A673 (cell line): ENCODE results near the gene ADAM12. TPM values are rescaled to one million over a fixed set of nuclear protein-coding genes. Genes with fewer than 3 reads are reported as not detected.

Experiments used
- BruUV-seq: library from RNA; stranded (reverse); fragments of 400-500 nt; replicated peaks from 2 replicates; lab custom pipeline; 2021; lab: Mats Ljungman, UMichigan
- CTCF ChIA-PET: fragments of 300-600 bp; sonication (Branson Sonifier 250); formaldehyde crosslinking; loops from one replicate; lab custom pipeline; 2022; ENCODE audit warnings: antibody characterized with exemption; lab: Charles Lee
- POLR2A ChIA-PET: fragments of 300-600 bp; sonication (Branson Sonifier 250); formaldehyde crosslinking; loops from one replicate; lab custom pipeline; 2022; ENCODE audit warnings: antibody characterized with exemption; ENCODE audit not compliant: low non-redundant PET; lab: Charles Lee
- DNase-seq: peaks from one replicate; pipeline ENCODE4 v3.0.0-alpha.2; 2015; ENCODE audit warnings: low spot score
- H3K27ac ChIP-seq: fragments of 200-600 bp; sonication (generic); 2 replicates; pipeline ENCODE4 v1.5.1; 2016; ENCODE audit warnings: mixed run types, low read depth, mild to moderate bottlenecking, mixed read lengths, antibody characterized with exemption, low read length; ENCODE audit not compliant: poor library complexity, severe bottlenecking
- H3K27me3 ChIP-seq: fragments of 200-600 bp; sonication (generic); replicated peaks from 2 replicates; pipeline ENCODE4 v1.6.1; 2017; ENCODE audit warnings: mixed run types, low read depth, mild to moderate bottlenecking, mixed read lengths, antibody characterized with exemption, low read length; ENCODE audit not compliant: insufficient read depth, poor library complexity
- H3K36me3 ChIP-seq: fragments of 200-600 bp; sonication (generic); 2 replicates; pipeline ENCODE4 v1.6.1; 2016; ENCODE audit warnings: mixed run types, mild to moderate bottlenecking, mixed read lengths, antibody characterized with exemption, low read length; ENCODE audit not compliant: insufficient read depth, poor library complexity, severe bottlenecking
- H3K4me1 ChIP-seq: fragments of 200-600 bp; sonication (generic); 2 replicates; pipeline ENCODE4 v1.6.1; 2017; ENCODE audit warnings: mixed run types, mild to moderate bottlenecking, mixed read lengths, antibody characterized with exemption, low read length; ENCODE audit not compliant: insufficient read depth, poor library complexity, severe bottlenecking
- H3K4me3 ChIP-seq: fragments of 200-600 bp; sonication (generic); 2 replicates; pipeline ENCODE4 v1.5.1; 2016; ENCODE audit warnings: low read depth, mixed run types, mild to moderate bottlenecking, mixed read lengths, low read length; ENCODE audit not compliant: poor library complexity, severe bottlenecking
- H3K9me3 ChIP-seq: fragments of 200-600 bp; sonication (generic); 2 replicates; pipeline ENCODE4 v1.6.1; 2016; ENCODE audit warnings: mixed run types, low read depth, mild to moderate bottlenecking, mixed read lengths, antibody characterized with exemption, low read length; ENCODE audit not compliant: poor library complexity, severe bottlenecking
- CTCF ChIP-seq: fragments of 300-800, 200-600 bp; sonication (generic); conservative IDR thresholded peaks from 2 replicates; pipeline ENCODE4 v1.5.1; 2017; ENCODE audit warnings: low read depth, mild to moderate bottlenecking, antibody characterized with exemption, low read length, moderate library complexity, mixed read lengths
- EZH2 ChIP-seq: fragments of 200-600 bp; sonication (generic); IDR thresholded peaks from 2 replicates; pipeline ENCODE4 v1.6.1; 2017; ENCODE audit warnings: borderline replicate concordance, low read depth, mild to moderate bottlenecking, mixed read lengths, antibody characterized with exemption, low read length; ENCODE audit not compliant: poor library complexity, severe bottlenecking
- intact Hi-C: fragments of 100-400 bp; cut with micrococcal nuclease; formaldehyde crosslinking; loops from one replicate; pipeline ENCODE4 v1.10.0; 2022; ENCODE audit not compliant: unreplicated experiment
- total RNA-seq: library from RNA; stranded (reverse); gene quantifications from 2 replicates; pipeline ENCODE4 v1.2.3, GENCODE V29; 2021

Gene ADAM12
- total RNA-seq, 1 experiment from 2014 or later, result 0.17 TPM

GRCh38 chr10:126341491-126341890 lies 46.8 kb downstream of the ADAM12 start:
- no TSS peak for BruUV-seq

GRCh38 chr10:126337251-126337810 lies 50.9 kb downstream of the ADAM12 start:
- H3K4me1 ChIP-seq, result no peaks in the 10 kb centered on the region
- no peaks in the 10 kb centered on the region for H3K27me3 ChIP-seq
- CTCF ChIA-PET, result no interaction called here
- BruUV-seq, result no TSS peak
- POLR2A ChIA-PET, result no interaction called here
- DNase-seq, result no peak
- intact Hi-C loops, result no loop called here
- H3K9me3 ChIP-seq, result no peaks in the 10 kb centered on the region
- no peak overlapping the region for H3K27ac ChIP-seq
- TF ChIP-seq EZH2 (no peak), CTCF (no peak)
- H3K4me3 ChIP-seq, result no peak overlapping the region
- no peaks in the 10 kb centered on the region for H3K36me3 ChIP-seq

More at GRCh38 chr10:126341491-126341890, 46.8 kb downstream of the ADAM12 start:
- Histone ChIP-seq H3K9me3 (no peaks in the 10 kb centered on the region), H3K36me3 (no peaks in the 10 kb centered on the region), H3K4me3 (no peak overlapping the region), H3K27me3 (no peaks in the 10 kb centered on the region), H3K27ac (no peak overlapping the region), H3K4me1 (no peaks in the 10 kb centered on the region)
- no peak for DNase-seq
- intact Hi-C loops, result no loop called here
- ChIA-PET CTCF (no interaction called here), POLR2A (no interaction called here)
- no peak for TF ChIP-seq EZH2
- TF ChIP-seq CTCF, result no peak

- no peak overlapping the region for H3K27ac ChIP-seq
- intact Hi-C loops, result no loop called here
- TF ChIP-seq CTCF (no peak), EZH2 (no peak)
- H3K27me3 ChIP-seq, result peaks cover 2% of the 10 kb centered on the region
- ChIA-PET POLR2A (no interaction called here), CTCF (no interaction called here)
- no peak overlapping the region for H3K4me3 ChIP-seq
- no TSS peak for BruUV-seq
- no peak for DNase-seq
- H3K4me1 ChIP-seq, result no peaks in the 10 kb centered on the region
- no peaks in the 10 kb centered on the region for H3K9me3 ChIP-seq
- no peaks in the 10 kb centered on the region for H3K36me3 ChIP-seq
These were observed 51.5 kb downstream of the ADAM12 start for GRCh38 chr10:126336801-126337200.
